Ishikawa (cell line): ENCODE measurements around the gene ZDHHC6.

Source experiments
- CEBPB ChIP-seq: IDR thresholded peaks from 2 replicates; pipeline ENCODE4 v1.6.1; 2012
- CREB1 ChIP-seq: IDR thresholded peaks from 2 replicates; pipeline ENCODE4 v1.6.1; 2012; ENCODE audit warnings: low read depth
- EGR1 ChIP-seq: IDR thresholded peaks from 2 replicates; pipeline ENCODE4 v1.6.1; 2012
- EP300 ChIP-seq: IDR thresholded peaks from 2 replicates; pipeline ENCODE4 v1.6.1; 2012; ENCODE audit warnings: borderline replicate concordance
- FOXM1 ChIP-seq: IDR thresholded peaks from 2 replicates; pipeline ENCODE4 v1.6.1; 2012; ENCODE audit warnings: low read depth, borderline replicate concordance
- NFIC ChIP-seq: IDR thresholded peaks from 2 replicates; pipeline ENCODE4 v1.6.1; 2012
- RAD21 ChIP-seq: IDR thresholded peaks from 2 replicates; pipeline ENCODE4 v1.6.1; 2012; ENCODE audit warnings: low read depth
- TAF1 ChIP-seq: IDR thresholded peaks from 2 replicates; pipeline ENCODE4 v1.6.1; 2012; ENCODE audit warnings: low read depth, mild to moderate bottlenecking
- TCF12 ChIP-seq: IDR thresholded peaks from 2 replicates; pipeline ENCODE4 v1.6.1; 2012; ENCODE audit warnings: low read depth
- TEAD4 ChIP-seq: IDR thresholded peaks from 2 replicates; pipeline ENCODE4 v1.6.1; 2012
- YY1 ChIP-seq: IDR thresholded peaks from 2 replicates; pipeline ENCODE4 v1.6.1; 2012; ENCODE audit warnings: low read depth
- ZBTB7A ChIP-seq: IDR thresholded peaks from 2 replicates; pipeline ENCODE4 v1.6.1; 2012; ENCODE audit warnings: low read depth
- TF ChIP-seq, protein P1 (sequence below): IDR thresholded peaks from 2 replicates; pipeline ENCODE4 v1.6.1; 2012; ENCODE audit warnings: low read depth, mild to moderate bottlenecking
- TF ChIP-seq, protein P2 (sequence below): IDR thresholded peaks from 2 replicates; pipeline ENCODE4 v1.6.1; 2012
- TF ChIP-seq, protein P3 (sequence below): IDR thresholded peaks from 2 replicates; pipeline ENCODE4 v1.6.1; 2012

The ZDHHC6 gene

DNA sequence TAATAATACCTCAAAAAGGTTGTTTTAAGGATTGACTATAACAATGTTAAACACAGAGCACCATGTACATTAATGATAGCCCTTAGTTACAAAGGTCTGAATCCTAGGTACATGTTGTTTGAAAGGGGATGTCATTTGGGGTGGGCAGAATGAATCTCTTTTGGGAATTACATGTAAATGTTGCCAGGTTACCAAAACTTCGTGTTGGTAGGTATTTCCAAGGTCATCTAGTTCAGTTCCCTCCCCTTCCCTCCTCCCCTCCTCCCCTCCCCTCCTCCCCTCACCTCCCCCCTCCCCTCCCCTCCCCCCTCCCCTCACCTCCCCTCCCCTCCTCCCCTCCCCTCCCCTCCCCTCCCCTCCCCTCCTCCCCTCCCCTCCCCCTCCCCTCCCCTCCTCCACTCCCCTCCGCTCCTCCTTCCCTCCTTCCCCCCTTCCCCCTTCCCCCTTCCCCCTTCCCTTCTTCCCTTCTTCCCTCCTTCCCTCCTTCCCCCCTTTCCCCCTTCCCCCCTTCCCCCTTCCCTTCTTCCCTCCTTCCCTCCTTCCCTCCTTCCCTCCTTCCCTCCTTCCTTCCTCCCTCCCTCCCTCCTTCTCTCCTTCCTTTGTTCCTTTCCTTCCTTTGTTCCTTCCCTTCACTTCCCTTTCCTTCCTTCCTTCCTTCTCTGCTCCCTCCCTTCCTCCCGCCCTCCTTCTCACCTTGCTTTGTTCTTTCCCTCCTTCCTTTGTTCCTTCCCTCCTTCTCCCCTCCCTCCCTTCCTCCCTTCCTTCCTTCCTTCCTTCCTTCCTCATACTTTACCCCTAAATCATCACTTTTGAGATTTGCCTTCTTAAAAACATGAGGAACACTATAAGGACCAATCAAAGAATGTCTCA, 8.4 kb upstream of the ZDHHC6 start:
- TF ChIP-seq, protein P1, sequence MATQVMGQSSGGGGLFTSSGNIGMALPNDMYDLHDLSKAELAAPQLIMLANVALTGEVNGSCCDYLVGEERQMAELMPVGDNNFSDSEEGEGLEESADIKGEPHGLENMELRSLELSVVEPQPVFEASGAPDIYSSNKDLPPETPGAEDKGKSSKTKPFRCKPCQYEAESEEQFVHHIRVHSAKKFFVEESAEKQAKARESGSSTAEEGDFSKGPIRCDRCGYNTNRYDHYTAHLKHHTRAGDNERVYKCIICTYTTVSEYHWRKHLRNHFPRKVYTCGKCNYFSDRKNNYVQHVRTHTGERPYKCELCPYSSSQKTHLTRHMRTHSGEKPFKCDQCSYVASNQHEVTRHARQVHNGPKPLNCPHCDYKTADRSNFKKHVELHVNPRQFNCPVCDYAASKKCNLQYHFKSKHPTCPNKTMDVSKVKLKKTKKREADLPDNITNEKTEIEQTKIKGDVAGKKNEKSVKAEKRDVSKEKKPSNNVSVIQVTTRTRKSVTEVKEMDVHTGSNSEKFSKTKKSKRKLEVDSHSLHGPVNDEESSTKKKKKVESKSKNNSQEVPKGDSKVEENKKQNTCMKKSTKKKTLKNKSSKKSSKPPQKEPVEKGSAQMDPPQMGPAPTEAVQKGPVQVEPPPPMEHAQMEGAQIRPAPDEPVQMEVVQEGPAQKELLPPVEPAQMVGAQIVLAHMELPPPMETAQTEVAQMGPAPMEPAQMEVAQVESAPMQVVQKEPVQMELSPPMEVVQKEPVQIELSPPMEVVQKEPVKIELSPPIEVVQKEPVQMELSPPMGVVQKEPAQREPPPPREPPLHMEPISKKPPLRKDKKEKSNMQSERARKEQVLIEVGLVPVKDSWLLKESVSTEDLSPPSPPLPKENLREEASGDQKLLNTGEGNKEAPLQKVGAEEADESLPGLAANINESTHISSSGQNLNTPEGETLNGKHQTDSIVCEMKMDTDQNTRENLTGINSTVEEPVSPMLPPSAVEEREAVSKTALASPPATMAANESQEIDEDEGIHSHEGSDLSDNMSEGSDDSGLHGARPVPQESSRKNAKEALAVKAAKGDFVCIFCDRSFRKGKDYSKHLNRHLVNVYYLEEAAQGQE, result no peak
- TF ChIP-seq NFIC (no peak), FOXM1 (no peak), TEAD4 (no peak), ZBTB7A (no peak), TCF12 (no peak), EP300 (no peak), RAD21 (no peak), TAF1 (no peak), CEBPB (no peak), EGR1 (no peak), CREB1 (no peak), YY1 (no peak)
- TF ChIP-seq, protein P2, sequence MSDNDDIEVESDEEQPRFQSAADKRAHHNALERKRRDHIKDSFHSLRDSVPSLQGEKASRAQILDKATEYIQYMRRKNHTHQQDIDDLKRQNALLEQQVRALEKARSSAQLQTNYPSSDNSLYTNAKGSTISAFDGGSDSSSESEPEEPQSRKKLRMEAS, result no peak
- TF ChIP-seq, protein P3, sequence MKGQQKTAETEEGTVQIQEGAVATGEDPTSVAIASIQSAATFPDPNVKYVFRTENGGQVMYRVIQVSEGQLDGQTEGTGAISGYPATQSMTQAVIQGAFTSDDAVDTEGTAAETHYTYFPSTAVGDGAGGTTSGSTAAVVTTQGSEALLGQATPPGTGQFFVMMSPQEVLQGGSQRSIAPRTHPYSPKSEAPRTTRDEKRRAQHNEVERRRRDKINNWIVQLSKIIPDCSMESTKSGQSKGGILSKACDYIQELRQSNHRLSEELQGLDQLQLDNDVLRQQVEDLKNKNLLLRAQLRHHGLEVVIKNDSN, result no peak

DNA sequence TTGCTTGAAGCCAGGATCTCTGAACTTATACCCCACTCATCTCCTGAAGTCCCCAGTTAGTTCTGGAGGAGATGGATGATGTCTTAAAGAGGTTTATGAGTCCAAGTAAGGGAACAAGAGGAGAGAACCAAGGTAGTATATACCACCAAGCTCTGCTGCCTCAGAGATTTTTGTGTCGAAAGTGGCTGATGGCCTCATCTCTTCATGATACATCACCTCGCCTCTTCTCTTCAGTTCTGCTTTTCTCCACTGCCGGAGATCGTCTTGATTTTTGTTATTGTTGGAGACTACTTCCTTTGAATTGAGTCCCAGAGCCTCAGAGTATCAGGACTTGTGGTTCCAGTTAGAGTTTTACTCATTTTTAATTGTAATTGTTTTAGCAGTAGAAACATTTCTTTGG, 2.2 kb upstream of the ZDHHC6 start:
- TF ChIP-seq ZBTB7A (no peak), TCF12 (no peak), YY1 (no peak), TAF1 (no peak), EGR1 (no peak), EP300 (no peak), NFIC (no peak), FOXM1 (no peak), RAD21 (no peak), TEAD4 (no peak), CREB1 (no peak), CEBPB (no peak)
- TF ChIP-seq, protein P1, result no peak
- TF ChIP-seq, protein P3, result no peak
- TF ChIP-seq, protein P2, result no peak

DNA sequence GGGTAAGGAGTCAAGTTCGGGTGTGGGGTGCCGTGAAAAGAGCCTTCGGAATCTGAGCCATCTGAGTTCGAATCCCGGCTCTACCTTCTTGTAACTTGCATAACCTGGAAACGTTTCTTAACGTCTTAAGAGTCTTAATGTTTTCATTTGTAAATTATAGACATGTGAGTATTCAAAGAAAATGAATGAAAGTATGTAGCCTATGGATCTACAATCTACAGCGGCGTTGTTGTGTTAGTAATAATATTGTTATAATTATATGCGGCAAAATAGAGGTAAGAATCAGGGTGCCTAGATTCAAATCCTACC, 860 bp upstream of the ZDHHC6 start:
- no peak for TF ChIP-seq TEAD4
- TF ChIP-seq, protein P2, result no peak
- no peak for TF ChIP-seq TAF1
- TF ChIP-seq, protein P3, result no peak

DNA sequence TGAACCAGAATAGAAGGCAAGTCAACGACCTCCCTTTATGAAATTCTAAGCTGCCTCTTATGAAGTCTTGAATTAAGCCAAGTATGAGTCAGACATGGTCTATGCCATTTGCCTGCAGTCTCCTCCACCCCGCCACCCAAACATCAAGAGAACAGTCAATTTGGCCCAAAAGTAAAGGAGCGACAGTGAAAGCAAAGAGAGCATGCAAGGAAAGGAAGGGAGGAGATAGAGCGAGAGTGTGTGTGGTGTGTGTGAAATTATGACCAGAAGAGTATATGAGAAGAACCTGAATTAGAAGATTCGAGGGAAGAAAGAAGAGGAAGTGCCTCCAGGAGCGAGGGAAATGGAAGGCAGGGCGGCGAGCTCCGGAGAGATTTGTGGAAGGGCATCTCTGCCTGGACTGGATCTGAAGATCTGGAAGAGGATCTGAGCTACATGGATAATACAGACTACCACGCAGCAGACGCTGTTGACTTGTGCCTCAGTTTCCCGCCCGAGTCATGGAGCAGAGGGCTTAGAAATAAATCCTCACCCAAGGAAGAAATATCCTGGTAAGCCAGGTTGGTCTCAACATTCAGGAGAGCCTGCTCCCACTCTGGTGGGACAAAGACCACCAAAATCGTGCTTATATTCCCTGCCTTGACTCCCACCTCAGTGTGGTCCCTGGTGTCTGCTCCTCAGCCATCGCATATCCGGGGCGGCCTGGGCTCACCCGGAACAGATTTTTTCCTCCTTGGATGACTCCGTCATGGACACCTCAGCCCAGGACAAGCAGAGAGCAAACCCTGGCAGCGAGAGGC, 459 bp downstream of the ZDHHC6 start:
- TF ChIP-seq NFIC (no peak), EP300 (no peak), YY1 (no peak), RAD21 (no peak), TCF12 (no peak), TEAD4 (no peak), TAF1 (no peak), EGR1 (no peak), CREB1 (no peak), ZBTB7A (no peak), FOXM1 (no peak), CEBPB (no peak)
- TF ChIP-seq, protein P1, result no peak
- TF ChIP-seq, protein P2, result no peak
- TF ChIP-seq, protein P3, result no peak
